LNCaP clone FGC (cell line): ENCODE results near the gene PDP2.

ENCODE experiments used
- DNase-seq: peaks from one replicate; pipeline ENCODE4 v3.0.0-alpha.2; 2011; ENCODE audit warnings: low read depth
- H3K4me3 ChIP-seq: 2 replicates; pipeline ENCODE4 v1.5.1; 2011; ENCODE audit warnings: mild to moderate bottlenecking, low read depth, low read length, control low read depth
- CTCF ChIP-seq: IDR thresholded peaks from 2 replicates; pipeline ENCODE4 v1.5.1; 2012; ENCODE audit warnings: mild to moderate bottlenecking; ENCODE audit not compliant: control insufficient read depth, insufficient read depth; ENCODE audit errors: extremely low read depth

Gene PDP2

GRCh38 chr16:66842765-66843164 is 37.5 kb upstream of the PDP2 start:
- H3K4me3 ChIP-seq: no peak overlapping the region
- no peak for DNase-seq
- no peak for TF ChIP-seq CTCF

GRCh38 chr16:66843191-66843590 is 37.1 kb upstream of the PDP2 start:
- no peak overlapping the region for H3K4me3 ChIP-seq
- DNase-seq: no peak
- TF ChIP-seq CTCF: no peak

- TF ChIP-seq CTCF: no peak
- no peak overlapping the region for H3K4me3 ChIP-seq
- no peak for DNase-seq
These were observed 36.3 kb upstream of the PDP2 start for GRCh38 chr16:66844009-66844341.

GRCh38 chr16:66844342-66845079 is 35.8 kb upstream of the PDP2 start, which contains the start of gene CA7:
TSS of gene CA7 (plus strand) at chr16:66844414. CDS start at chr16:66844488, 74 bp downstream.
- no peak for DNase-seq
- no peak within 1 kb of the TSS for H3K4me3 ChIP-seq
- TF ChIP-seq CTCF: no peak

GRCh38 chr16:66845080-66845410 is 35.3 kb upstream of the PDP2 start:
- no peak overlapping the region for H3K4me3 ChIP-seq
- DNase-seq: no peak
- no peak for TF ChIP-seq CTCF

GRCh38 chr16:66845791-66846221 is 34.5 kb upstream of the PDP2 start:
- no peak for DNase-seq
- H3K4me3 ChIP-seq: no peak overlapping the region
- TF ChIP-seq CTCF: no peak

GRCh38 chr16:66846266-66846665 is 34.0 kb upstream of the PDP2 start:
- H3K4me3 ChIP-seq: no peak overlapping the region
- DNase-seq: no peak
- TF ChIP-seq CTCF: no peak
